GM10248 (cell line): Measurements from ENCODE around the gene HBM.
"Not testable (repeated sequence)": the region's sequence is repeated elsewhere in the genome, so short reads cannot be mapped to it uniquely, and the experiment has no call there.

Source experiments
- CTCF ChIA-PET: fragments of 300-600 bp; sonication (Branson Sonifier 250); formaldehyde crosslinking; extraction: SDS; loops from one replicate; lab custom pipeline; 2021; ENCODE audit warnings: antibody characterized with exemption; lab: Yijun Ruan, JAX
- POLR2A ChIA-PET: fragments of 350-650 bp; sonication (Branson Sonifier 250); formaldehyde crosslinking; extraction: SDS; loops from one replicate; lab custom pipeline; 2020; ENCODE audit warnings: antibody characterized with exemption; lab: Yijun Ruan, JAX
- DNase-seq: peaks from one replicate; pipeline ENCODE4 v3.0.0; 2012; ENCODE audit errors: extremely low spot score
- CTCF ChIP-seq: IDR thresholded peaks from 2 replicates; pipeline ENCODE4 v1.5.1; 2012; ENCODE audit warnings: mild to moderate bottlenecking, low read depth; ENCODE audit errors: extremely low read depth, missing control alignments, control extremely low read depth

Gene HBM

GRCh38 chr16:143047-143446 lies 22.7 kb upstream of the HBM start:
- CTCF ChIA-PET = no interaction called here
- POLR2A ChIA-PET = no interaction called here
- no peak for TF ChIP-seq CTCF
- no peak for DNase-seq

- TF ChIP-seq CTCF = no peak
- no peak for DNase-seq
- CTCF ChIA-PET = no interaction called here
- POLR2A ChIA-PET = no interaction called here
Measured at GRCh38 chr16:143456-143855, 22.3 kb upstream of the HBM start.

- POLR2A ChIA-PET = no interaction called here
- no peak for TF ChIP-seq CTCF
- no peak for DNase-seq
- CTCF ChIA-PET = no interaction called here
Measured at GRCh38 chr16:144797-145252, 21.0 kb upstream of the HBM start.

GRCh38 chr16:146646-147045 lies 19.1 kb upstream of the HBM start:
- ChIA-PET POLR2A (no interaction called here), CTCF (no interaction called here)
- no peak for TF ChIP-seq CTCF

GRCh38 chr16:149024-149660 lies 16.6 kb upstream of the HBM start:
- no peak for TF ChIP-seq CTCF
- ChIA-PET CTCF (interaction anchor here (1.3 to 2.5 kb wide), 3 partner anchors 31 to 53 kb away, joined by 4 to 9 read pairs (median 7); no protein-coding TSS in a partner anchor), POLR2A (no interaction called here)
- no peak for DNase-seq

More at GRCh38 chr16:146646-147045, 19.1 kb upstream of the HBM start:
- DNase-seq = no peak

GRCh38 chr16:152141-153128 lies 13.3 kb upstream of the HBM start, which contains the start of gene HBZ:
Gene HBZ (plus strand): TSS chr16:152644. CDS start chr16:152910, 266 bp downstream.
- no peak for DNase-seq
- ChIA-PET CTCF (no interaction called here), POLR2A (no interaction called here)
- no peak for TF ChIP-seq CTCF

- CTCF ChIA-PET, DNase-seq, POLR2A ChIA-PET: not testable (repeated sequence)
Measured at GRCh38 chr16:153129-153521, 12.7 kb upstream of the HBM start.

- CTCF ChIA-PET, DNase-seq, POLR2A ChIA-PET: not testable (repeated sequence)
Measured at GRCh38 chr16:153550-154216, 12.1 kb upstream of the HBM start.
